ENCODE measurements around the gene ZNF850.
"Not testable (repeated sequence)": the region's sequence is repeated elsewhere in the genome, so short reads cannot be mapped to it uniquely, and the experiment has no call there.

ZNF850 gene

GRCh38 chr19:36772311-36773222 lies at the start of gene ZNF850:
ZNF850 (minus strand) TSS chr19:36772807; CDS start chr19:36762606, 10,201 bp downstream.
- Histone ChIP-seq H3K36me3 (ENCODE audit: control insufficient read depth, insufficient read depth, low read length) (peaks cover 5% of the 10 kb centered on the region), H3K27me3 (ENCODE audit: control insufficient read depth, insufficient read depth, low read length) (no peaks in the 10 kb centered on the region), H3K4me3 (ENCODE audit: low read depth, low read length) (peak within 1 kb of the TSS; percentile 83), H3K9me3 (ENCODE audit: control insufficient read depth, insufficient read depth, low read length) (no peaks in the 10 kb centered on the region), H3K4me1 (ENCODE audit: control insufficient read depth, insufficient read depth, low read length) (no peaks in the 10 kb centered on the region), H3K9ac (ENCODE audit: low read depth, low read length) (peak within 1 kb of the TSS; percentile 98)

GRCh38 chr19:36821758-36822157 lies 49.2 kb upstream of the ZNF850 start:
- Histone ChIP-seq H3K4me1 (ENCODE audit: control insufficient read depth, insufficient read depth, low read length) (no peaks in the 10 kb centered on the region), H3K27me3 (ENCODE audit: control insufficient read depth, insufficient read depth, low read length) (no peaks in the 10 kb centered on the region), H3K4me3 (ENCODE audit: low read depth, low read length) (no peak overlapping the region), H3K9ac (ENCODE audit: low read depth, low read length) (no peak overlapping the region), H3K36me3 (ENCODE audit: control insufficient read depth, insufficient read depth, low read length) (peaks cover 16% of the 10 kb centered on the region), H3K9me3 (ENCODE audit: control insufficient read depth, insufficient read depth, low read length) (peaks cover 19% of the 10 kb centered on the region)

GRCh38 chr19:36819130-36819630 lies 46.6 kb upstream of the ZNF850 start:
- no peak overlapping the region for H3K9ac ChIP-seq (ENCODE audit: low read depth, low read length)
- no peaks in the 10 kb centered on the region for H3K4me1 ChIP-seq (ENCODE audit: control insufficient read depth, insufficient read depth, low read length)
- no peaks in the 10 kb centered on the region for H3K27me3 ChIP-seq (ENCODE audit: control insufficient read depth, insufficient read depth, low read length)
- H3K4me3 ChIP-seq (ENCODE audit: low read depth, low read length): no peak overlapping the region
- peaks cover 17% of the 10 kb centered on the region for H3K36me3 ChIP-seq (ENCODE audit: control insufficient read depth, insufficient read depth, low read length)
- peaks cover 20% of the 10 kb centered on the region for H3K9me3 ChIP-seq (ENCODE audit: control insufficient read depth, insufficient read depth, low read length)

GRCh38 chr19:36807029-36807428 lies 34.4 kb upstream of the ZNF850 start:
- Histone ChIP-seq H3K4me3 (ENCODE audit: low read depth, low read length) (no peak overlapping the region), H3K4me1 (ENCODE audit: control insufficient read depth, insufficient read depth, low read length) (no peaks in the 10 kb centered on the region), H3K27me3 (ENCODE audit: control insufficient read depth, insufficient read depth, low read length) (no peaks in the 10 kb centered on the region), H3K9ac (ENCODE audit: low read depth, low read length) (no peak overlapping the region), H3K36me3 (ENCODE audit: control insufficient read depth, insufficient read depth, low read length) (peaks cover 2% of the 10 kb centered on the region), H3K9me3 (ENCODE audit: control insufficient read depth, insufficient read depth, low read length) (no peaks in the 10 kb centered on the region)

GRCh38 chr19:36805364-36805763 lies 32.8 kb upstream of the ZNF850 start:
- no peaks in the 10 kb centered on the region for H3K9me3 ChIP-seq (ENCODE audit: control insufficient read depth, insufficient read depth, low read length)
- no peak overlapping the region for H3K4me3 ChIP-seq (ENCODE audit: low read depth, low read length)
- H3K9ac ChIP-seq (ENCODE audit: low read depth, low read length): no peak overlapping the region
- H3K27me3 ChIP-seq (ENCODE audit: control insufficient read depth, insufficient read depth, low read length): no peaks in the 10 kb centered on the region
- H3K4me1 ChIP-seq (ENCODE audit: control insufficient read depth, insufficient read depth, low read length): no peaks in the 10 kb centered on the region
- peaks cover 5% of the 10 kb centered on the region for H3K36me3 ChIP-seq (ENCODE audit: control insufficient read depth, insufficient read depth, low read length)

GRCh38 chr19:36797786-36798108 lies 25.1 kb upstream of the ZNF850 start:
- H3K9ac ChIP-seq (ENCODE audit: low read depth, low read length): peak overlapping the region; percentile 42
- no peaks in the 10 kb centered on the region for H3K9me3 ChIP-seq (ENCODE audit: control insufficient read depth, insufficient read depth, low read length)

GRCh38 chr19:36796714-36796992 lies 24.0 kb upstream of the ZNF850 start:
- H3K9me3 ChIP-seq (ENCODE audit: control insufficient read depth, insufficient read depth, low read length): no peaks in the 10 kb centered on the region
- H3K36me3 ChIP-seq (ENCODE audit: control insufficient read depth, insufficient read depth, low read length): peaks cover 3% of the 10 kb centered on the region
- no peaks in the 10 kb centered on the region for H3K4me1 ChIP-seq (ENCODE audit: control insufficient read depth, insufficient read depth, low read length)
- H3K9ac ChIP-seq (ENCODE audit: low read depth, low read length): no peak overlapping the region
- H3K27me3 ChIP-seq (ENCODE audit: control insufficient read depth, insufficient read depth, low read length): no peaks in the 10 kb centered on the region
- H3K4me3 ChIP-seq (ENCODE audit: low read depth, low read length): peak overlapping the region; percentile 68

More at GRCh38 chr19:36797786-36798108, 25.1 kb upstream of the ZNF850 start:
- H3K4me3 ChIP-seq (ENCODE audit: low read depth, low read length): peak overlapping the region; percentile 68
- H3K27me3 ChIP-seq (ENCODE audit: control insufficient read depth, insufficient read depth, low read length): no peaks in the 10 kb centered on the region
- H3K4me1 ChIP-seq (ENCODE audit: control insufficient read depth, insufficient read depth, low read length): no peaks in the 10 kb centered on the region
- H3K36me3 ChIP-seq (ENCODE audit: control insufficient read depth, insufficient read depth, low read length): peaks cover 3% of the 10 kb centered on the region

GRCh38 chr19:36791420-36792141 lies 19.0 kb upstream of the ZNF850 start:
- H3K9me3 ChIP-seq (ENCODE audit: control insufficient read depth, insufficient read depth, low read length); H3K36me3 ChIP-seq (ENCODE audit: control insufficient read depth, insufficient read depth, low read length); H3K27me3 ChIP-seq (ENCODE audit: control insufficient read depth, insufficient read depth, low read length); H3K9ac ChIP-seq (ENCODE audit: low read depth, low read length); H3K4me1 ChIP-seq (ENCODE audit: control insufficient read depth, insufficient read depth, low read length): not testable (repeated sequence)
- peak overlapping the region; percentile 49 for H3K4me3 ChIP-seq (ENCODE audit: low read depth, low read length)

- H3K9me3 ChIP-seq (ENCODE audit: control insufficient read depth, insufficient read depth, low read length): no peaks in the 10 kb centered on the region
- H3K27me3 ChIP-seq (ENCODE audit: control insufficient read depth, insufficient read depth, low read length): no peaks in the 10 kb centered on the region
- no peaks in the 10 kb centered on the region for H3K4me1 ChIP-seq (ENCODE audit: control insufficient read depth, insufficient read depth, low read length)
- H3K9ac ChIP-seq (ENCODE audit: low read depth, low read length): no peak overlapping the region
- peaks cover 5% of the 10 kb centered on the region for H3K36me3 ChIP-seq (ENCODE audit: control insufficient read depth, insufficient read depth, low read length)
- no peak overlapping the region for H3K4me3 ChIP-seq (ENCODE audit: low read depth, low read length)
Observed at GRCh38 chr19:36775768-36776167, 3.2 kb upstream of the ZNF850 start.

GRCh38 chr19:36773223-36773579 lies 594 bp upstream of the ZNF850 start:
- peaks cover 5% of the 10 kb centered on the region for H3K36me3 ChIP-seq (ENCODE audit: control insufficient read depth, insufficient read depth, low read length)
- peak overlapping the region; percentile 83 for H3K4me3 ChIP-seq (ENCODE audit: low read depth, low read length)
- H3K4me1 ChIP-seq (ENCODE audit: control insufficient read depth, insufficient read depth, low read length): no peaks in the 10 kb centered on the region
- H3K27me3 ChIP-seq (ENCODE audit: control insufficient read depth, insufficient read depth, low read length): no peaks in the 10 kb centered on the region
- no peaks in the 10 kb centered on the region for H3K9me3 ChIP-seq (ENCODE audit: control insufficient read depth, insufficient read depth, low read length)
- H3K9ac ChIP-seq (ENCODE audit: low read depth, low read length): peak overlapping the region; percentile 98

GRCh38 chr19:36771261-36772231 lies 1.1 kb downstream of the ZNF850 start:
- Histone ChIP-seq H3K27me3 (ENCODE audit: control insufficient read depth, insufficient read depth, low read length) (no peaks in the 10 kb centered on the region), H3K4me1 (ENCODE audit: control insufficient read depth, insufficient read depth, low read length) (no peaks in the 10 kb centered on the region), H3K4me3 (ENCODE audit: low read depth, low read length) (peak overlapping the region; percentile 83), H3K9me3 (ENCODE audit: control insufficient read depth, insufficient read depth, low read length) (no peaks in the 10 kb centered on the region), H3K9ac (ENCODE audit: low read depth, low read length) (peak overlapping the region; percentile 98), H3K36me3 (ENCODE audit: control insufficient read depth, insufficient read depth, low read length) (peaks cover 5% of the 10 kb centered on the region)
